GM08714 (cell line): ENCODE measurements around the gene SPRR1A.

Source experiments
- H3K4me3 ChIP-seq: fragments of 200-500 bp; sonication (Bioruptor generic); 2 replicates; pipeline ENCODE4 v1.5.1; 2014; ENCODE audit warnings: mild to moderate bottlenecking, low read length, inconsistent platforms
- ZNF274 ChIP-seq: IDR thresholded peaks from 2 replicates; pipeline ENCODE4 v1.6.1; 2012; ENCODE audit warnings: mild to moderate bottlenecking, low read depth, low read length

The SPRR1A gene

DNA sequence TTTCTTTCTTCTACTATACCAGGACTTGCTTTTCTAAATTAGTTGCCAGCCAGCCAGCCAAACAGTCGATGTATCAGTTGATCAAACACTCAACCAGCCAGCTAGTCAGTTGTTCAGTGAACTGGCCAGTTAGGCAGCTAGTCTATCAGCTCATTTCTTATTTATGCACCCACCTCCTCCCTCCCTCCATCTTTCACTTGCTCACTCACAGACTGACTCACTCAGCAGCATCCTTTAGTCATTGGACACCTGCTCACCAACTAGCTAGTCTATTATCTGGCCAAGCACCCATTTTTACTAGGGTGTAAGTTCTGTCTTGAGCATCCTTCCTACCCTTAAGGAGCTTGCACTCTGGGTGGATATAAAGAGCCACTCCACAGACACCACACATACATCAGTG lies 19.3 kb upstream of the SPRR1A start:
- no peak for TF ChIP-seq ZNF274
- H3K4me3 ChIP-seq, result no peak overlapping the region

DNA sequence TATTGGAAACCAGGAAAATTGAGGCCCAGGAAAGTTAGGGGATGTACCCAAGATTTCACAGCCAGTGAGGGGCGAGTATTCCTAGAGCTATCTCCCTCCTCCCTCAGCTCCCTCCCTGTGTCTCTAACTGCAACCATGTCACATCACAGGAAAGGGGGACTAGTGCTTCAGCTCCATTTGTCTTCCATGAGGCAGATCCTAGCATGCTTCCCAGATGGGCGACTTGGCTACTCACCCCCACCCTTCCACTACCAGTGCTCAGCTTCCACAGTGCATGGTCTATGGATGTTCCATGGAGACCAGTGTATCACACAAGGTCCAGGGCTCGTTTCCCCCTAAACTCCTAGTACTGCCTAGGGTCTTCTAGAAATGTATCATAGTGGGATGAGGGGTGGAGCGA lies 18.0 kb upstream of the SPRR1A start:
- TF ChIP-seq ZNF274, result no peak
- no peak overlapping the region for H3K4me3 ChIP-seq

GRCh38 chr1:152967201-152967600 lies 16.7 kb upstream of the SPRR1A start:
- no peak for TF ChIP-seq ZNF274
- H3K4me3 ChIP-seq, result no peak overlapping the region

DNA sequence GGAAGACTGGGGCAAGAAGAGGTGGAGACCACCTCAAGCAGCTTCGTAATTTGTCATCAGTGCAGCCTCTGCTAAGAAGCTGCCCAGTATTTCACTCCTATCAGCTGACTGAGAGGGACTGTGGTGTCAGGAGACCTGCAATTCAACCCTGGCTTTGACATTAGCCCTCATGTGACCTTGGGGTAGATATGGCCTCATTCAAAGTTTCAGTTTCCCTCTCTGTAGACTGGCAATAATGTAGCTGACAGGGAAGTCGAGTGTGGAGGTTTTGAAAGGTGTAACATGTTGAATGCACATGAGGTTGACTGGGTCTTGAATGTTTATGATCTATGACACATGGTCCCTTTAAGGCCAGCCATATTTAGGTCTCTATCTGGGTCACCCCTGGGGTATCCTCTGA lies 15.6 kb upstream of the SPRR1A start:
- no peak for TF ChIP-seq ZNF274
- H3K4me3 ChIP-seq, result no peak overlapping the region

GRCh38 chr1:152969036-152969435 lies 14.8 kb upstream of the SPRR1A start:
- H3K4me3 ChIP-seq, result no peak overlapping the region
- no peak for TF ChIP-seq ZNF274

GRCh38 chr1:152970495-152970894 lies 13.4 kb upstream of the SPRR1A start, which contains the start of gene SPRR4:
Gene SPRR4 (plus strand): TSS chr1:152970648. CDS start chr1:152971891, 1,243 bp downstream.
- no peak within 1 kb of the TSS for H3K4me3 ChIP-seq
- no peak for TF ChIP-seq ZNF274

GRCh38 chr1:152972196-152972886 lies 11.5 kb upstream of the SPRR1A start:
- no peak for TF ChIP-seq ZNF274
- no peak overlapping the region for H3K4me3 ChIP-seq

- no peak for TF ChIP-seq ZNF274
Measured at GRCh38 chr1:152976688-152977087, 7.2 kb upstream of the SPRR1A start.

DNA sequence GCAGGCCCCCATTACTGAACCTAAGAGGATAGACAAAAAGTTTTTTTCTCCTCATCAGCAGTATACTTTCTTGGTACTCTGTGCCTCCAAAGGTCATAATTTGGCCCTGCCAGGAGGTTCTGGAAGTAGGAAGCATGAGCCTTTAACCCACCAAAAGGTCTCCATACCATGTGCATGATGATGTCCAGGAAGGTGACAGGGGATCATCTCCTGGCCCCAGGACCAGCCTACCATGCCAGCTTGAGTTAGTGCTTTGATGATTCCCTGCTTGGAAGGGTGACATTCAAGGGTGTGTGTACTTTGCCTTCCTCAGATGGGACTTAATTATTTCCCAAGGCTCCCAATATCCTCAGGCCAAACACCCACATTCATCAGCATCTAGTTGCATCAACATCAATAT lies 6.3 kb upstream of the SPRR1A start:
- TF ChIP-seq ZNF274, result no peak
- H3K4me3 ChIP-seq, result no peak overlapping the region

More at GRCh38 chr1:152976688-152977087, 7.2 kb upstream of the SPRR1A start:
- no peak overlapping the region for H3K4me3 ChIP-seq

DNA sequence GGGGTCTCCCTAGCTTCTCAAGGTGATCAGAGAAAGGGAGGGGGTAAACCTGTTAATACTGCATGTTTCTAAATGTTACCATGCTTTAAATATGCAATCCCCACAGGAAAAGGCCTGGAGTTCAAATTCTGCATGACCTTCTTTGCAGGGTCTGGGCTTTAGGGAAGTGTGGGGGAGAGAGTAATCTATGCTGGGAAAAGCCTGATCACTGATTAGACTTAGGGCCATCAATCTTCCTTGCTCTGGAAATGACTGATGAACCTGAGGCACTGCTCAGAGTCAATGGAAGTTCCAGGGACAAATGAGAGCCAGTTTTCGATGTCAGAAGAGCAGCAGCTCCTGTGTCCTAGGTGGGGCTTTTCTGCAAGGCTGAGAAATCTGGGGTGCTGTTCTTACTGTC lies 3.2 kb upstream of the SPRR1A start:
- no peak overlapping the region for H3K4me3 ChIP-seq
- TF ChIP-seq ZNF274, result no peak

DNA sequence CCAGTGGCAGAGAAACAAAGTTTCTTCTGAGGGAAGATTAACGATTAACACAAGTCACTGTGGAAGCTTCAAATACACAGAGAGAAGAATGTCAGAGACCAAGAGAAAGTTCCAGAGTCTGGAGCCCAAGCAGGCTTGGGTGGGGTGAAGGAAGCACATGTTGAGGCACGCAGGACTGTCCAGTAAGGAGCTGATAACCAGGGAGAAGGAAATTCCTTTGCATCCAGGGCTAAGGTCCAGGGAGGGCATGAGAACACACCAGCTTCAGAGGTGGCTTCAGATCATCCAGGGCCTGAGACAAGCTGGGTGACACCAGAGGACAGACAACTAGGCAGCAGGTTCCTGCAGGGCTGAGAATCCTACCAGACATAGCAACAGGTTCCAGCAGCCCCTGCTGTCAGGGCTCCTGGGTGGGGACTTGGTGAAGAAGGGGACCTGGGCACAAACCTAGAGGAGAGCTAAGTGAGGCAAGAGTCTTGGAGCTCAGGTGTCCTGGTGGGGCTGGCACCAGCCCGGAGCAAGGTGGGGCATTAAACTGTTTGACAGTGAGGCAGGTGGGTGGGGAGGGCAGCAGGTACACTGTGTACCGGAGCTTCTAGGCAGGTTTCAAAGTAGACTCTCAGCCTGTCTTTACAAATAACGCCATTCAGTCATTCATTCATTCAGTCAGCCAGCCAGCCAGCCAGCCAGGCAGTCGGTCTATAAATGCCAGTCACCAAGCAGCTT lies 2.6 kb upstream of the SPRR1A start:
- no peak for TF ChIP-seq ZNF274
- no peak overlapping the region for H3K4me3 ChIP-seq

DNA sequence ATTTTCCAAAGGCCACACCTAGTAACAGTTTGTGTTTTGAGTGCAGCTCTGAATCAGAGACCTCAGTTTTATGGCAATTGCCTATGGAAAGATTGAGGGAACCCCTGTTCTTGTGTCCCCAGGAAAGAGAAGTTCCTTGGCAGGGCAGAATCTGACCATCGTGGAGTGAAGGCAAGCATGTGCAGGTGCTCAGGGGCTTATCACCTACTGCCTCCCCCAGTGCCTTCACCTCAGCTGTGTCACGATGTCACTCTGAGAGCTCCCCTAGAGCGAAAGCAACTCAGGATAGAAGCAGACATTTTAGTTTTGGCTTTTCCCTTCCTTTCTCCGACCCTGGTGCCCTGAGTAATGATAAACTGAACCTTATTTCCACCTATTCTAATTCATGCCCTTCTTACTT lies 1.8 kb upstream of the SPRR1A start:
- TF ChIP-seq ZNF274, result no peak
- no peak overlapping the region for H3K4me3 ChIP-seq

DNA sequence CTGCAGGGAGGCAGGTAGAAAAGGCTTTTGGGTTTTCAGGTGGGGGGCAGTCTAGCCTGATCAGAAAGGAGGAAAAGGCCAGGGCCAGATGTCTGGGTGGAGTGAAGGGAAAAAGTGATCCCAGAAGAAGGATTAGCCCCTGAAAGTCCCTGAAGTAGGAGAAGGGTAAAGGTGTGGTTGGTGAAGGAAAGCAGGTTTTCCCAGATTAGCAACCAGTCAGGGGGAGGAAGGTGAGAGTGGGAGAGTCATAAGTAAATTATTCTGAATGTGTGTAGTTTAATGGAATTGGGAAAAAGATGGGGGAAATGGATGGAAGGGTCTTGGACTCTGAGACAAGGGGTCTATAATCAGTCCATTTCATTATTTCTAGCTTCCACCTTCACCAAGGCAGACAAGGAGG lies 647 bp upstream of the SPRR1A start:
- TF ChIP-seq ZNF274, result no peak
- H3K4me3 ChIP-seq, result no peak overlapping the region

GRCh38 chr1:152986578-152986977 lies 2.7 kb downstream of the SPRR1A start:
- no peak overlapping the region for H3K4me3 ChIP-seq
- no peak for TF ChIP-seq ZNF274

GRCh38 chr1:152993186-152993585 lies 9.3 kb downstream of the SPRR1A start:
- no peak overlapping the region for H3K4me3 ChIP-seq
- no peak for TF ChIP-seq ZNF274

DNA sequence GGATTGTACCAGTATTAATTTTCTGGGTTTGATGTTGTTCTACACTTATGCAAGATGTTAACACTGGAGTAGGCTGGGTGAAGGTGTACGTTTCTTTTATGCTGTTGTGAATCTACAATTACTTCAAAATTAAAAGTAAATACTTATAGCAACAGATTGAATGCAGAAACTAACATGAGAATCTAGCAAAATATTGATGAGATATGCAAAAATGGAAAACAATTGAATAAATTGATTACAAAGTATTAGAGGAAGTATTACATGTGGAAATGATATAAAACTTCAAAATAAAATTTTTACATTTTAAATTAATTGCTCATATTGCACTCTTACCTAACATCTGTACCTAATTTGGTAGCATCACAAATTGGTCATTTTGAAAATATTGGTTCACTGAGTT lies 12.0 kb downstream of the SPRR1A start:
- TF ChIP-seq ZNF274, result no peak
- H3K4me3 ChIP-seq, result no peak overlapping the region
